ENCODE data around the gene GRIP2. TPM values are rescaled to one million over a fixed set of nuclear protein-coding genes. Genes with fewer than 3 reads are reported as not detected.

The GRIP2 gene
- polyA plus RNA-seq, 1 donor (not counting 4 experiments of a cell fraction or from before 2014, with no cell fraction given), result 0.01 TPM

DNA sequence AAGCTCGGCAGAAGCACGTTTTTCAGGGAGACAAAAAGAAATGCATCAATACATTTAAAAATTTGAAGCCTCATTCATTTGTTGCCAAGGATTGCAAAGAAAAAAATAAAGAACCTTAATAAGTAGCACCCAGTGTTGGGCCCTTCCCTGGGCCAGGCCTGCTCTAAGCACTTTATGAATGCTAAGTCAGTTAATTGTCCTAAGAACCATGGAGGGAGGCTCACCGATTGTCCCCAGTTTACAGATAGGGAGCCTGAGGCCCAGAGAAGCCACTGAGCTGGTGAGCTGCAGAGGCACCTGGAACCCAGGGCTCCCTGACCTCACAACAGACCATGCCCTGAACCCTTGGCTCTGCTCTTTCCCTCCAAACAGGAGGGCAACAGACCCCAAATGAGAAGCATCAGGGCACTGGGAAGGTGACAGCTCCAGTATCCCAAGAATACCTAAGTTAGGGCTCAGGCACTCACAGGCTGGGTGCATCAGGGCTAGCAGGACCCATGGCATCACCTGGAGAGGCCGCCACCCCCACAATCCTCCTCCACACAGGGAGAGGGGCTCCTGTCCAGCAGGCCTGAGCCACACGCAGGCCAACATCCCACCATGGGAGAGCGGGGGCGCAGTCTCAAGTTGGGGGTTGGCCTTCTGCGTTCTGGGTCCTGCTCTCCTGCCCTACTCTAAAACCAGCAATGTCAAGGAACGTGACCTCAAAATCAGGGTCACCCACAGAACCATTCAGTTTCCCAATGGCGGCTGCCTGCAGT lies 3.9 kb downstream of the GRIP2 start:
- Histone ChIP-seq H3K9ac (ENCODE audit: control insufficient read depth, extremely low read depth, insufficient read depth, low read length) (no peak overlapping the region), H3K27me3 (ENCODE audit: control insufficient read depth, extremely low read depth, insufficient read depth, low read length) (no peaks in the 10 kb centered on the region), H2AFZ (ENCODE audit: control insufficient read depth, low read length) (no peak overlapping the region), H3K79me2 (ENCODE audit: control insufficient read depth, insufficient read depth, low read length) (no peaks in the 10 kb centered on the region), H3K4me3 (ENCODE audit: control insufficient read depth in 2 of 3, extremely low read depth in 1 of 3, insufficient read depth in 2 of 3, low read depth in 1 of 3, low read length in 3 of 3) (no peak overlapping the region), H3K36me3 (ENCODE audit: control insufficient read depth in 2 of 2, extremely low read depth in 1 of 2, insufficient read depth in 2 of 2, low read length in 2 of 2) (no peaks in the 10 kb centered on the region), H3K27ac (ENCODE audit: control insufficient read depth, insufficient read depth, low read length) (no peak overlapping the region), H3K9me1 (ENCODE audit: control insufficient read depth, extremely low read depth, insufficient read depth, low read length) (no peaks in the 10 kb centered on the region), H3K9me3 (ENCODE audit: control insufficient read depth, low read depth, low read length) (no peaks in the 10 kb centered on the region), H4K20me1 (ENCODE audit: control insufficient read depth, extremely low read depth, insufficient read depth, low read length) (no peaks in the 10 kb centered on the region), H3K4me2 (ENCODE audit: control insufficient read depth, extremely low read depth, insufficient read depth, low read depth, low read length) (no peak overlapping the region), H3K4me1 (ENCODE audit: control insufficient read depth, extremely low read depth, insufficient read depth, low read length) (peaks cover 21% of the 10 kb centered on the region)
- no peak for FAIRE-seq
- dilution Hi-C loops (cut with MboI; ENCODE audit: extremely low pct_ligation_motif_present, low sequenced_read_pairs), result no loop called here
- DNase-seq (ENCODE audit: low read depth, low spot score), result no peak
- TF ChIP-seq, protein P1, sequence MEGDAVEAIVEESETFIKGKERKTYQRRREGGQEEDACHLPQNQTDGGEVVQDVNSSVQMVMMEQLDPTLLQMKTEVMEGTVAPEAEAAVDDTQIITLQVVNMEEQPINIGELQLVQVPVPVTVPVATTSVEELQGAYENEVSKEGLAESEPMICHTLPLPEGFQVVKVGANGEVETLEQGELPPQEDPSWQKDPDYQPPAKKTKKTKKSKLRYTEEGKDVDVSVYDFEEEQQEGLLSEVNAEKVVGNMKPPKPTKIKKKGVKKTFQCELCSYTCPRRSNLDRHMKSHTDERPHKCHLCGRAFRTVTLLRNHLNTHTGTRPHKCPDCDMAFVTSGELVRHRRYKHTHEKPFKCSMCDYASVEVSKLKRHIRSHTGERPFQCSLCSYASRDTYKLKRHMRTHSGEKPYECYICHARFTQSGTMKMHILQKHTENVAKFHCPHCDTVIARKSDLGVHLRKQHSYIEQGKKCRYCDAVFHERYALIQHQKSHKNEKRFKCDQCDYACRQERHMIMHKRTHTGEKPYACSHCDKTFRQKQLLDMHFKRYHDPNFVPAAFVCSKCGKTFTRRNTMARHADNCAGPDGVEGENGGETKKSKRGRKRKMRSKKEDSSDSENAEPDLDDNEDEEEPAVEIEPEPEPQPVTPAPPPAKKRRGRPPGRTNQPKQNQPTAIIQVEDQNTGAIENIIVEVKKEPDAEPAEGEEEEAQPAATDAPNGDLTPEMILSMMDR (optimal IDR thresholded peaks at IDR 0.05 in 1 of 3, IDR thresholded peaks at IDR 0.05 in 1 of 3, conservative IDR thresholded peaks at IDR 0.05 in 1 of 3; ENCODE audit: extremely low read depth in 1 of 3, insufficient read depth in 2 of 3, low read length in 3 of 3), result no peak
- TF ChIP-seq EZH2 (IDR thresholded peaks at IDR 0.05; ENCODE audit: low read length), result no peak

DNA sequence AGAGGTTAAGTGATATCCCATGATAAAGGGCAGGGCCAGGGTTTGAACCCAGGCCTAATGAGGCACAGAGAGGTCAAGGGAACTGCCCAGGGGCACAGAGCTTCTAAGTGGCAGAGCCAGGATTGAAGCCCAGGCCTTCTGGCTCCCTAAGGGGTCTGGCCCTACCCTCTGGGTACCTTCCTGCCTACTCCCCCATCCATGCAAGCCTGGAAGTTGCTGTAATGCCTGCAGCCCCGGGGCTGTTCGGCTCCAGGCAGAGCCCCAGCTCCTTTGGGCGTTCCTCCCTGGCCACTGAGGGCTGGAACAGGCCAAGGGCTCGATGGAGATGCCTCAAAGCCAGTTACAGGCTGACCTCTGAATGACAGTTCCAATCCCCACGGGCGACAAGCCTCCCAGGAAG lies 4.5 kb downstream of the GRIP2 start:
- Histone ChIP-seq H3K9ac (ENCODE audit: control insufficient read depth, extremely low read depth, insufficient read depth, low read length) (no peak overlapping the region), H3K4me3 (ENCODE audit: control insufficient read depth in 2 of 3, extremely low read depth in 1 of 3, insufficient read depth in 2 of 3, low read depth in 1 of 3, low read length in 3 of 3) (no peak overlapping the region), H3K36me3 (ENCODE audit: control insufficient read depth in 2 of 2, extremely low read depth in 1 of 2, insufficient read depth in 2 of 2, low read length in 2 of 2) (no peaks in the 10 kb centered on the region), H3K27me3 (ENCODE audit: control insufficient read depth, extremely low read depth, insufficient read depth, low read length) (no peaks in the 10 kb centered on the region), H3K9me1 (ENCODE audit: control insufficient read depth, extremely low read depth, insufficient read depth, low read length) (no peaks in the 10 kb centered on the region), H4K20me1 (ENCODE audit: control insufficient read depth, extremely low read depth, insufficient read depth, low read length) (no peaks in the 10 kb centered on the region), H3K4me2 (ENCODE audit: control insufficient read depth, extremely low read depth, insufficient read depth, low read depth, low read length) (no peak overlapping the region), H3K9me3 (ENCODE audit: control insufficient read depth, low read depth, low read length) (no peaks in the 10 kb centered on the region), H2AFZ (ENCODE audit: control insufficient read depth, low read length) (no peak overlapping the region), H3K4me1 (ENCODE audit: control insufficient read depth, extremely low read depth, insufficient read depth, low read length) (peaks cover 21% of the 10 kb centered on the region), H3K79me2 (ENCODE audit: control insufficient read depth, insufficient read depth, low read length) (no peaks in the 10 kb centered on the region), H3K27ac (ENCODE audit: control insufficient read depth, insufficient read depth, low read length) (no peak overlapping the region)
- DNase-seq (ENCODE audit: low read depth, low spot score) (no peak), FAIRE-seq (no peak)
- TF ChIP-seq, protein P1 (optimal IDR thresholded peaks at IDR 0.05 in 1 of 3, IDR thresholded peaks at IDR 0.05 in 1 of 3, conservative IDR thresholded peaks at IDR 0.05 in 1 of 3; ENCODE audit: extremely low read depth in 1 of 3, insufficient read depth in 2 of 3, low read length in 3 of 3), result no peak
- no peak for TF ChIP-seq EZH2 (IDR thresholded peaks at IDR 0.05; ENCODE audit: low read length)
- dilution Hi-C loops (cut with MboI; ENCODE audit: extremely low pct_ligation_motif_present, low sequenced_read_pairs), result no loop called here
